ENCODE data around the gene SKOR1.

Gene SKOR1

DNA sequence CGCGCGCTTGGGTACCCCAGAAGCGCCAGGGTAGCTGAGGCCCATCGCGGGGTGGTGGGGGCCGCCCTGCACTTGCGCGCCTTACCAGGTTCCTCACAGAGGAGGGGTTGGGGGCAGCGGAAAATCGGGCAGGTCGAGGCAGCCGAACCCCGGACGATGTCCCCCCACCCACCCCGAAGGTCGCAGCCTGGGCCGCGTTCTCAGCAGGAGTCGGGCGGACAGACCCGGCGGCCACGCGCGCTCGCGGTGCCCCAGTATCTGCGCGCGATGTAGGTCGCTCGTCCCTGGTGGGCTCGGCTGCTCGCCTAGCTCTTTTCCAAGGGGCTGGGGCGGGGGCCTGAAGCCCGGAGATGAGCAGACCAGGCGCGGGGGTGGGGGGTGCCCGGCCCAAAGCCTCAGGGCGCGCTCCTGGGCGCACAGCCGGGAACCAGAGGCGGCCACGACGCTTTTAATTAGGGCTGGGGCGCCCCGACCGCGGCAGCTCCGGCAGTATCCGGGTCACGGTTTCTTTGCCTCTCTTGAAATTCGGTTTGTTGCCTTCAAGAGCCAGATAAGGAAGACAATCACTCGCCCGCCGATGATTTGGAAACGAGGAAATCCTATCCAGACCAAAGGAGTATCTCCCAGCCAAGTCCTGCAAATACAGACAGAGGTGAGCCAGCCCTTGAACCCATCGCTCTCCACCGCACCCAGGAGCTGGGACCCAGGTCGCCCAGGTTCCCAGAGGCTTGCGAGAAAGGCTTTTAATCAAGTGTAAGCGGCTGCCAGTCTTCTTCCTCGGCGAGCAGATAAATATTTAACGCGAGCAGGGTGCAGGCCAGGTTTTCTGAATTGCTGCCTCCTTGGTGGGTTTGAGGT lies 4.6 kb downstream of the SKOR1 start:
- H3K4me3 ChIP-seq (ENCODE audit: control insufficient read depth, low read depth, low read length): no peak overlapping the region
- no peak for TF ChIP-seq CTCF (conservative IDR thresholded peaks at IDR 0.05; ENCODE audit: control insufficient read depth, insufficient read depth, low read depth, low read length)
- DNase-seq (ENCODE audit: low read depth): no peak

GRCh38 chr15:67831363-67831762 lies 6.1 kb downstream of the SKOR1 start:
- TF ChIP-seq CTCF (conservative IDR thresholded peaks at IDR 0.05; ENCODE audit: control insufficient read depth, insufficient read depth, low read depth, low read length): no peak
- no peak for DNase-seq (ENCODE audit: low read depth)
- no peak overlapping the region for H3K4me3 ChIP-seq (ENCODE audit: control insufficient read depth, low read depth, low read length)

- peak; percentile 34 for TF ChIP-seq CTCF (conservative IDR thresholded peaks at IDR 0.05; ENCODE audit: control insufficient read depth, insufficient read depth, low read depth, low read length)
- no peak overlapping the region for H3K4me3 ChIP-seq (ENCODE audit: control insufficient read depth, low read depth, low read length)
- DNase-seq (ENCODE audit: low read depth): peak; percentile 46
These were observed 6.8 kb downstream of the SKOR1 start for GRCh38 chr15:67832031-67832551.

DNA sequence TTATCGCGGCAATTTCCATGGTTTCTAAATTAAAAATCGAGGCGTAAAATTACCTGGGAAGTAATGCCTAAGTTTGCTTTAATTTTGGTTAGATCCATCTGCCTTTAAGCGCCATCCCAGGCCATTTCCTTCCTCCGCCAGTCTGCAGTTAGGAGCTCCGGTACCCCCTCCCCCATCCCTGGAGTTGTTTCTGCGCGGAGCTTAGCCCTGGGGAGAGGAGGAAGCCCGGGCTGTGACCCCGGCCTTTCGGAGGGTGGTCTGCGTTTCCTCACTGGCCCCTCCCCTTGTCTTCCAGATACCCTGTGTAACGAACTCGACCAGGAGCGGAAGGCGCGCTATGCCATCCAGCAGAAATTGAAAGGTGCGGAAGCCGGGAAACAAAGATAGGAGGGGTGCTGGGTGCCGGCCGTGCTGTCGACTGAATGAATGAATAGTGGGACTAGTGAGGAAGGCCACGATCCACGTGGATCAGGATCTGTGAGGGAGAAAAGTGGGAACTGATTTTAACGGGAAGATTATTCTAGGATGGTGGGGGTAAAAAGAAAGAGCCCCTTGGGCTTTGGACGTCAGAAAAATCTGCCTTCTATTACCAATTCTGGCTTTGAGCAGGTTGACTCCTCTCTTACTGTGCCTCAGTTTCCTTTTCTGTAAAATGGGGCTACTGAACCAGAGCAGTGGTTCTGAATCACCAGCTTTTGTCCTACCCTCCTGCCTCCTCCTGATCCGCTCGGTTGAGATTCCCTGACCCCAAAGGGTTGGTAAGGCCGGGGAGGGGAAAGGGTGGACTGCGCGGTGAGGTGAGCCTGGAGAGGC lies 7.8 kb downstream of the SKOR1 start:
- no peak for TF ChIP-seq CTCF (conservative IDR thresholded peaks at IDR 0.05; ENCODE audit: control insufficient read depth, insufficient read depth, low read depth, low read length)
- H3K4me3 ChIP-seq (ENCODE audit: control insufficient read depth, low read depth, low read length): no peak overlapping the region
- DNase-seq (ENCODE audit: low read depth): no peak

DNA sequence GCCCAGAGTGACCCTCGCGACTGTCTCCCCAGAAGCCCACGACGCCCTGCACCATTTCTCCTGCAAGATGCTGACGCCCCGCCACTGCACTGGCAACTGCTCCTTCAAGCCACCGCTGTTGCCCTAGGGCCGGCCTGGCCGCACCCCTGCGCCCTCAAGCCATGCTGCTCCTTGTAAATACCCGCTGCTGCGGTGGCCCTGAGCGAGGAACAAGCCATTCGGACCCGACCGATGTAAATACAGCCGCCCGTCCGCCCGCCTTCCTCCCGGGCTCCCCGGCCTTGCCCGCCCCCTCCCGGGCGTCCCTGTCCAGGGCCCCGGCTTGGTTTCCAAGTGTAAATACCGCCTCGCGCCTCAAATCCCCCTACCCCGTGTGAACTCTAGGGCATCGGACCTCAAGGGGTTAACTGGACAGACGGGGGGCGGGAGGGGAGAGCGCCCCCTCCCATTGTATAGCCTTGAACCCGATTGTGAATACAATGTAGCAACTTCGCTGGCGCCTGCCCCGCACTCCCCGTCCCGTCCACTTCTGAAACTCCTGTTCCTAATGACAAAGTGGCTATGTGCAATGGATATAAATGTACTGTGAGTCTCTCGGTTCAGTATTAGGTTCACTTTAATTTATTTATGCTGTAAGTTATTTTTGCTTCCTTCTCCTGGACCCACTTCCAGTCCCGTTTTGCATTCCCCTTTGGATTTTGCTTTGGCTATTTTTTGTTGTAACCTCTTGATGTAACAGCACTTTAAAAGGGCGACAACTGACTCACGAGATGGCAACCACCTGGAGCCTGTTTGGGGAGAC lies 8.6 kb downstream of the SKOR1 start:
- no peak for DNase-seq (ENCODE audit: low read depth)
- no peak overlapping the region for H3K4me3 ChIP-seq (ENCODE audit: control insufficient read depth, low read depth, low read length)
- peak; percentile 39 for TF ChIP-seq CTCF (conservative IDR thresholded peaks at IDR 0.05; ENCODE audit: control insufficient read depth, insufficient read depth, low read depth, low read length)

All from fibroblast of mammary gland (primary cell).